Measurements from ENCODE around the gene SLC25A21.

SLC25A21 gene

DNA sequence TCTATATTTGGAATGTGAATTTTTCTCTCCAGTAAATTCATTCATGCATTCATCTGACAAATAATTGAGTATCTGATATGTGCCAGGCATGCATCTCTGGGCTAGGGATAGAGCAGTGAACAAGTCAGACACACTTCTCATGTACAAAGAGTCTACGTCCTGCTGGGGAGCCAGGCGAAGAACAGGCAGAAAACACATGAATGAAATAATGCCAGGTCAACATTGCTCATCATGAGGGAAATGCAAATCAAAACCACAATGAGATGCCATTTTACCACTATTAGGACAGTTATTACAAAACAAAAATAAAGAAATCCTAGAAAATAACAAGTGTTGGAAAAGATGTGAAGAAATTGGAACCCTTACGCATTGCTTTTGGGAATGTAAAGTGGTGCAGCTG is 420.5 kb downstream of the SLC25A21 start:
- no peak for TF ChIP-seq POLR2A (IDR thresholded peaks at IDR 0.05; ENCODE audit: low read depth, low read length)
- FAIRE-seq, result no peak
- no peak for DNase-seq (ENCODE audit: insufficient read length, low spot score)

DNA sequence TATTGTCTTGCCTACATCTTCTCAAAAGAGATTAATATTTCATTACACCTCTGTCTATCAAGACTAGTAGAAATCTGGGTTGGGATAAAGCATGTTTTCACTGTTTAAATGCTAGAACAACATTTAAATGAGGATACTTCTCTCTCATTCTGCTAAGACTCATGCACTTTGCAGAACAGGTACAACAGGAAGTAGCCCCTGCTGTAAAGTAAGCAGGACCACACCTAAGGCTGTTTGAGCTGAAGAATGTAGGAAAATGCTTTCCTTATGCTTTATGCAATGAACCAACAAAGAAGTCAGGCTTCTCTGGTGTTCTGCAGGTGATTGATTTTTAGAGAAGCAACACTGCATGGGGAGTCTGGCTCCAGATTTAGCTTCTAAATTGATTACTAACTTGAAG is 421.3 kb downstream of the SLC25A21 start:
- DNase-seq (ENCODE audit: insufficient read length, low spot score), result no peak
- TF ChIP-seq POLR2A (IDR thresholded peaks at IDR 0.05; ENCODE audit: low read depth, low read length), result no peak
- no peak for FAIRE-seq

DNA sequence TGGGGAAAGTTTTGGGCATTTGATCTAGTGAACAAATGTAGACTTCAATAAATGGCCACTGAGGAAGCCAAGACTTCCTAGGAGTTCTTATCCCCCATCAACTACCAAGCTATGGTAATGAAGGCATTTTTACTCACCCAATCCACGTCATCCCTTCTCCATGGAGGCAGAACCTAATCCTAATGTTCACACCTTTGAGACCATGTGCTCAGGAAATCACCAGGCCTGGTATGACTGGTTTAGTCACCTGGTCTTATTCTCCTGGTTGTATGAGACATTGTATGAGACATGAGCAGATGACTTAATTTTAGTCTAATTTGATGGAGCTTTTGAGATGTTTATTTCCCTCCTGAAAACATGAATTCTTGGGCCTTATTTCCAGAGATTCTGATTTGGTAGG is 422.2 kb downstream of the SLC25A21 start:
- TF ChIP-seq POLR2A (IDR thresholded peaks at IDR 0.05; ENCODE audit: low read depth, low read length), result no peak
- no peak for FAIRE-seq

DNA sequence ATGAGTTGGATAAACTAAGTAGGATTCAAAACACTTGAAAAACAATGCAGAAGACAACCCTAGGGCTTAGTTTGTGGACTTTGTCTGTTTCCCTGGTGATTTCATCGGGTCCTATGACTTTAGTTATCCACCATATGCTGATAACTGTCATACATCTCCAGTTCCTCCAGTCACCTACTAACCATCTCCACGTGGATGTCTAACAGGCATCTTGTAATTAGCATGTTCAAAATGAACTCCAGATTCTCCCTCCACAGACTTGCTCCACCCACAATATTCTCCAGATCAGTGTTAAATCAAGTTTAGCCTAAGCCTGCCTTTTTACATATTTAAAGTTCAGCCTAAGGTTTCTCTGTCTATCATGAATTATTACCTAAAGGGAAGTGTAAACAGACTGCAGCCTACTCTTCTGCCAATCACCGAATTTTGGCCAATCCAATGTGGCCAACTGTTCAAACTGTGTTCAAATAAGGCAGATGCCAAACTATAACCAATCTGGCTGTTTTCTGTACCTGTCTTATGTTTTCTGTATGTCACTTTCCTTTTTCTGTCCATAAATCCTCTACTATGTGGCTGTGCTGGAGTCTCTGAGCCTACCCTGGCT is 423.7 kb downstream of the SLC25A21 start:
- no peak for TF ChIP-seq POLR2A (IDR thresholded peaks at IDR 0.05; ENCODE audit: low read depth, low read length)
- FAIRE-seq (no peak), DNase-seq (ENCODE audit: insufficient read length, low spot score) (no peak)

More for the DNA sequence above, 422.2 kb downstream of the SLC25A21 start:
- no peak for DNase-seq (ENCODE audit: insufficient read length, low spot score)

DNA sequence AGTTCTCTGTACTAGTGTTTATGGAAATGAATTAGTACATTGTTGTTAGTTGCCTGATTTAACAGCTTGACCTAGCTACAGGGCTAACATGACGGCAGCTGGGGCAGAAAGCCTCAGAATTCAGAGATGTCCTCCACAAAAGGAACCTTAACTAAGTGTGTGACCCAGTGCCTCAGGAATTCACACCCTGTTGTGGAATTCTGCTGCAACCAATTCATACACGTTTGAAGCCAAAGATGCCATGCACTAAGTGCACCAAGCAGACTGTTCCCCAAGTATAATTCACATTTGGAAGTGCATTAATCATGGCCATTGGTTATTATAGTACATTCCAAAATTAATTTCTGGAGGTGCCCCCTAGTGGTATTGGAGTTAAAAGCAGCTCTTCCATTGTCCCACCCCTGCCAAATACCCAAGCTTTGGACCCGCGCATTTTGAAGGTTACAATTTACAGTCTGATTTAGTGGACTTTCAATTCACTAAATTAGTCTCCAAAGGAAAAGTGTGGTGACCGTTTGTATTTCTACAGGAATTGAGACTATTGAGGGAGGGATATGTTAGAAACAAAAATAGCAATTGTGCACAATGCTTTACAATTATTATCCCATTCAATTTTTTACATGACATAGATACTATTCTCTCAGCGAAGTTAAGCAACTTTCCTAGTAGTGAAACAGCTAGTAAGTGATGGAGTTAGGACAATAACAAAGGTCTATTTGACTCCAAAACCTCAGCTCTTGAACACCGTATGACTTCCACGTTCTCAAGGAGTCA is 424.8 kb downstream of the SLC25A21 start:
- no peak for DNase-seq (ENCODE audit: insufficient read length, low spot score)
- no peak for TF ChIP-seq POLR2A (IDR thresholded peaks at IDR 0.05; ENCODE audit: low read depth, low read length)
- FAIRE-seq, result no peak

DNA sequence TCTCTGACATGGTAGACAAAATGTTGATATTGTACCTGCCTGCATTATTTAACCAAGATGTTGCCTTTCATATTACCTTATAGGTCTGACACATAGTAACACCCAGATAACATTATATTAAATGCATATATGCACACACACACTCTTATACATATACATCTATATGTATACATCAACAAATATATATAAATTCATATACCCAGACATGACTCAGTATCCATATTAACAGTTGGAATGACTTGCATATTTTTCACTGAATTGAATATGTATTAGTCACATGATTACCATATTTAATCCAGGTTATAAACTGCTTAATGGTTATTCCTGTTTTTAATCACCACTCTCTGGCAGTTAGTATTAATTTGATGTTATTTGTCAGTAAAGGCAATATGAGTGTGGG is 425.5 kb downstream of the SLC25A21 start:
- no peak for TF ChIP-seq POLR2A (IDR thresholded peaks at IDR 0.05; ENCODE audit: low read depth, low read length)
- DNase-seq (ENCODE audit: insufficient read length, low spot score) (no peak), FAIRE-seq (no peak)

DNA sequence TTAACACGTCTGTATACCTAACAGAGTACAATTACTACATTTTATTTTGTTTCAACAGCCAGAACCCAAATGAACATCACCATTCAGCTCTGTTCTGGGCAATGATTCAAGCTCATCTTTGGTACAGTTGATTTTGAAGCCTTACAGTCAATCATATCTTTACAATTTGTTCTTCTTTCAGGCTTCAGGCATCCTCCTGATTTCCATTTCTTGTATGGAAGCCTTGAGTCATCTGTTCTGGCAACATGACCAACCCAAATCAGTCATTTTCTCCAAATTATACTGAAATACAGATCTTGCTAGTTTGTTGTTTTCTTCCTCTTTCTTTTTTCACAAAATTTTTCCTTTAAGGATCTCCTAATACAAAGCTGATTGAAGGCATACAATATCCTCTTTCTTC is 430.5 kb downstream of the SLC25A21 start:
- DNase-seq (ENCODE audit: insufficient read length, low spot score) (no peak), FAIRE-seq (no peak)
- no peak for TF ChIP-seq POLR2A (IDR thresholded peaks at IDR 0.05; ENCODE audit: low read depth, low read length)

DNA sequence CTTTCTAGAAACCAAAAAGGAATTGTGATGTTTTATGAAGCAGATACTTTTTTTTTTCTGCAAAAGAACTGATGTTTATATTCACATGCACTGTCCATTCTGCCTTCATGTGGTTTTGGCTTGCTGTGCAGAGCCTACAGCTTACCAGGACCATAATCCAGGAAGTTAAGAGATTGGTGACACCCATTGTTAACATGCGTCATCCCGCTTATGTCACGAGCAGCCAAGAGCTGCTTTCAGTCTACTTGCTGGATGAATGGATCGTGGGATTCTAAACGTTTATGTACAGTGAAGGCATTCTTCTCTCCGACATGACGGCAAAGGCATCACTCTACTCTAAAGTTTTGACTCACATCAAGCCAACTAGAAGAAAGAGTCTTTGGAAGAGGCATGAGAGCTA is 434.1 kb downstream of the SLC25A21 start:
- FAIRE-seq, result no peak
- no peak for DNase-seq (ENCODE audit: insufficient read length, low spot score)

DNA sequence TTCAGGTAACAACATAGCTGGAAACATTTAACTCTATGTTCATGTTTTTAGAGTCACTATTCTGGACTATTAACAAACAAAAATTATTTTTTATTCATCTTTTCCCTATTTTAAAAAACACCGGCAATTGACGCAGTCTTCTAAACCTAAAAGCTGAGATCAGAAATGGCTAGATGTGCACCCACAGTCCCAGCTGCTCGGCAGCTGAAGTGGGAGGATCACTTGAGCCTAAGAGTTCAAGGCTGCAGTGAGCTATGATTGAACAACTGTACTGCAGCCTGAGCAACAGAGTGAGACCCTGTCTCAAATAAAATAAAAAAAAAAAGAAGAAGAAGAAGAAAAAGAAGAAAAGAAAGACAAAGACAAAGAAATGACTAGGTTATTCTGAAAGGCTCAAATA is 446.3 kb downstream of the SLC25A21 start:
- no peak for DNase-seq (ENCODE audit: insufficient read length, low spot score)
- no peak for FAIRE-seq
- TF ChIP-seq POLR2A (IDR thresholded peaks at IDR 0.05; ENCODE audit: low read depth, low read length), result no peak

More for the DNA sequence above, 434.1 kb downstream of the SLC25A21 start:
- TF ChIP-seq POLR2A (IDR thresholded peaks at IDR 0.05; ENCODE audit: low read depth, low read length), result no peak

DNA sequence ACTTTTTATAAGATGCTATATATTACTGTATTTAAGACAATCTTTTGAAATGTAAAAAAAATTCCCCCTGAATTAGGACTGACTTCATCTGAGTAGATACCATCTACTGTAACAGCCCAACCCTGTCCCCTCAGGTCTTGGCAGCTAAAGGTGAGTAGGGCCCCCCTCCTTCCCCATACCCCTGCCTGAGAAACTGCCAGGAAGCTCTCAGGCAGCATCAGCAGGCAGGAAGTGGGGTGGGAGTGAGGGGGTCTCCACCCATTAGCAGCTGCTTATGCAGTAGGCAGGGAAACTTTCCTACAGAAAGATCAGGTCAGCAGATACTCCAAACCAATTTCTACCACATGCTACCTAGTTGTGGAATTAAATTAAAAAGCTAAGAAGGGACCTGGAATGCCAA is 448.2 kb downstream of the SLC25A21 start:
- no peak for FAIRE-seq
- TF ChIP-seq POLR2A (IDR thresholded peaks at IDR 0.05; ENCODE audit: low read depth, low read length), result no peak
- DNase-seq (ENCODE audit: insufficient read length, low spot score), result no peak

DNA sequence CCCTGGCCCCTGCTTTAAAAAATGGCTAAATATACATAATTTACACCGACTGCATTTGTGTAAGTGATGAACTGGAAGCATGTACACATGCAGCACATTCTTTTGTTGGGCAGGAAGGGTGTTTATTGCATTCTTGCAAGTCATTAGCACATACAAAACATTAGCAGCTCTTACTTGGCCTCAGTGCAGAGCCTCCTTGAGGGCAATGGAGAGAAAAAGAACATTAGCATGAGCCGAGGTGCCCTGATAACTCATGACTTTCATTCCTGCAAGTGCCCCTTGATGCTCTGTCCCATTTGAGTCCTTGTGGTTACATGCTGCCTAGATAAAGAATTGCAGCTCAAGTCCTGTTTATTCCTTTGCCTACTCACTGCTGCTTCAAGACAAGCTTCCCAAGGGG is 448.9 kb downstream of the SLC25A21 start:
- TF ChIP-seq POLR2A (IDR thresholded peaks at IDR 0.05; ENCODE audit: low read depth, low read length), result no peak
- DNase-seq (ENCODE audit: insufficient read length, low spot score) (no peak), FAIRE-seq (no peak)

DNA sequence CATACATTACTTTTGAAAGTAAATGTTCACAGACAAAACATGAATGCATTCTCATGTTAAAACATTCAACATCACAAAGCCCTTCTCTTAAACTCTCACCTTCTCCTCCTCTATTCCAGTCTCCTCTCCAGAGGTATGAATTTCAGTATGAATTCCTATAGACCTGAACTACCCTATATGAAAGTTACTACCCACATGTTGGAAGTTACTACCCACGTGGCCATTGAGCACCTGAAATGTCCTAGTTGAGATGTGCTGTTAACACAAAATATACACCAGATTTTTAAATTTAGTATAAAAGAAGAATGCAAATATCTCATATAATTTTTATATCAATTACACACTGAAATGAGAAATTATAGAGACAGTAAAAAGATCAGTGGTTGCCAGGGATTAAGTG is 450.5 kb downstream of the SLC25A21 start:
- no peak for FAIRE-seq
- no peak for DNase-seq (ENCODE audit: insufficient read length, low spot score)
- no peak for TF ChIP-seq POLR2A (IDR thresholded peaks at IDR 0.05; ENCODE audit: low read depth, low read length)

DNA sequence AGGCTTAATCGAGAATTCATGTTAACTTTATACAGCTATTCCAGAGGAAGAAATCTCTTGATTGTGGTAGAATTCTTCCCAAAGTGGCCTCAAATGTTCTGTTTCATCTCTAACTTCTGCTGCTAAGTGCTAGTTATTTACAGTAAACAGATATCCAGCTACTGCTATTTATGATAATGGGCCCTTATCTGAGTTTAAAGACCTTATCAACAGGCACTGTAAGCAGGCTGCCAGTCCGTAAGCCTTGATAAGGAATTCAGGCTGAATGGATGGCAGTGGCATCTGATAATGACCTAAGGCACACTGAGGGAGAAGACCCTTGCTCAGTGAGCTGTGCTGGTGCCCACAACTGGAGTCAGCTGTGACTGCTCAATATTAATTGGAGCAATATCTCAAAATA is 451.7 kb downstream of the SLC25A21 start:
- no peak for TF ChIP-seq POLR2A (IDR thresholded peaks at IDR 0.05; ENCODE audit: low read depth, low read length)
- no peak for DNase-seq (ENCODE audit: insufficient read length, low spot score)
- no peak for FAIRE-seq

DNA sequence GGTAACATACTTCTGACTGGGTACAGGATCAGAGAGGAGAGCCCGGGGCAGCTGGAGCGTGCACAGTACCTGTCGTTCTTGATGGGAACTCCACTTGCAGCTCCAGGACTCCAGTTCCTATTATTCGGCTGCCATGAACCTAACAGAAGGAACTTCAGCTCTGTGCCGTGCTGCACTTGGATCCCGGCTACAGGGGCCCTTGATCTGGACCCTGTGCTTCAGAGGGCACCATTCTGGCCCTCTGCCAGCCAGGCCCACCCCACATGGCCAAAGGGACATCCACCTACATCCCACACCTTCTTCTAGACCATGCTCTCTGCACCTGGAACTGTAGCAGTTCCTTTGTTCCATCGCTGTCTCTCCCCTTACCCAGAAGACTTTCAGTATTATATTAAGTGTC is 452.6 kb downstream of the SLC25A21 start:
- no peak for TF ChIP-seq POLR2A (IDR thresholded peaks at IDR 0.05; ENCODE audit: low read depth, low read length)
- DNase-seq (ENCODE audit: insufficient read length, low spot score) (no peak), FAIRE-seq (no peak)

DNA sequence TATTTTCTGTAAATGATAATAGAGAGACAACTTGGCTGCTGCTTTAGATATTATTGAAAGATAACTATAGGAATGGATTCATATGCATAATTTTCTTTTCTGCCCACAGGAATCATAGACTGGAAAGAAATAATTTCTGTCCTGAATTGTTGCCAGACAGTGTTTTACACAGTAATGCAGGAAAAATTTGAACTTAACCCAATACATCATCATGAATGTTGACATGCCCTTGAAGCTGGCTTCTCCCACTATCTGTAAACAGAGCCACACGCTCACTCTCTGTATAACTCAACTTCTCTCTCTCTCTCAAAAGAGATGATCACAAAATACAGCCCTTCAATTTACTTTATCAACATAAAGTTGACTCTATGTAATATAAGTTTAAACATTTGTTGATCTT is 454.2 kb downstream of the SLC25A21 start:
- no peak for FAIRE-seq
- DNase-seq (ENCODE audit: insufficient read length, low spot score), result no peak
- no peak for TF ChIP-seq POLR2A (IDR thresholded peaks at IDR 0.05; ENCODE audit: low read depth, low read length)

Data from H54 (cell line).